Endothelial cell of umbilical vein (primary cell): Measurements from ENCODE around the gene TTYH3. TPM values are rescaled to one million over a fixed set of nuclear protein-coding genes. Genes with fewer than 3 reads are reported as not detected.

ENCODE experiments used
- BruUV-seq: library from RNA; stranded (reverse); fragments of 400-500 nt; replicated peaks from 2 replicates; lab custom pipeline; 2021; lab: Mats Ljungman, UMichigan
- CTCF ChIA-PET: fragments of 300-600, 350-600 bp; sonication (Branson Sonifier 250); formaldehyde crosslinking; loops from one replicate; lab custom pipeline; 2021; ENCODE audit warnings: antibody characterized with exemption, inconsistent platforms; lab: Charles Lee
- POLR2A ChIA-PET: fragments of 300-600, 350-600 bp; sonication (Branson Sonifier 250); formaldehyde crosslinking; loops from one replicate; lab custom pipeline; 2021; ENCODE audit warnings: antibody characterized with exemption, inconsistent platforms; lab: Charles Lee
- DNase-seq: peaks from one replicate; pipeline ENCODE4 v3.0.0-alpha.2; 2011; ENCODE audit warnings: low read depth, low spot score
- FAIRE-seq: peaks from 2 replicates; lab custom pipeline; 2011; peaks lifted over from hg19 to GRCh38; lab: Jason Lieb, UNC
- H2AFZ ChIP-seq: 2 replicates; pipeline ENCODE4 v1.6.0; 2012; ENCODE audit warnings: low read depth, low read length, control low read depth, inconsistent platforms
- H3K27ac ChIP-seq: 2 replicates; pipeline ENCODE4 v1.5.1; 2011; ENCODE audit warnings: low read depth, mild to moderate bottlenecking, control low read depth, low read length, moderate library complexity; ENCODE audit not compliant: insufficient read depth
- H3K27me3 ChIP-seq, 2 experiments: 2 replicates each; pipeline versions ENCODE4 v1.6.0 to v1.6.1; 2011; ENCODE audit warnings: low read length in 2 of 2, mixed read lengths in 1 of 2; ENCODE audit not compliant: control insufficient read depth in 2 of 2, insufficient read depth in 2 of 2
- H3K36me3 ChIP-seq, 2 experiments: 2 replicates in 1 of 2; 3 replicates in 1 of 2; pipeline ENCODE4 v1.5.1; 2011; ENCODE audit warnings: low read length in 2 of 2, mild to moderate bottlenecking in 1 of 2, moderate library complexity in 1 of 2; ENCODE audit not compliant: control insufficient read depth in 2 of 2, insufficient read depth in 2 of 2; ENCODE audit errors: extremely low read depth in 1 of 2
- H3K4me1 ChIP-seq: 3 replicates; pipeline ENCODE4 v1.5.1; 2011; ENCODE audit warnings: mild to moderate bottlenecking, low read length; ENCODE audit not compliant: control insufficient read depth, insufficient read depth; ENCODE audit errors: extremely low read depth
- H3K4me2 ChIP-seq: 2 replicates; pipeline ENCODE4 v1.6.1; 2011; ENCODE audit warnings: low read length, control low read depth, mixed read lengths; ENCODE audit not compliant: insufficient read depth
- H3K4me3 ChIP-seq, 3 experiments: fragments of 200-600 bp in 1 of 3; sonication (generic), shearing (Covaris generic) in 1 of 3; replicated peaks in 1 of 3; 2 replicates each; pipeline ENCODE4 v1.5.1; 2011 to 2016; ENCODE audit warnings: control low read depth in 3 of 3, low read length in 3 of 3, mild to moderate bottlenecking in 2 of 3, inconsistent platforms in 1 of 3, low read depth in 1 of 3, moderate library complexity in 1 of 3; ENCODE audit not compliant: insufficient read depth in 1 of 3
- H3K79me2 ChIP-seq: 2 replicates; pipeline ENCODE4 v1.6.0; 2012; ENCODE audit warnings: low read length, inconsistent platforms; ENCODE audit not compliant: control insufficient read depth, insufficient read depth
- H3K9ac ChIP-seq: replicated peaks from 2 replicates; pipeline ENCODE3; 2011; ENCODE audit warnings: low read length, control low read depth; ENCODE audit not compliant: insufficient read depth; ENCODE audit errors: extremely low read depth
- H3K9me1 ChIP-seq: replicated peaks from 3 replicates; pipeline ENCODE4 v1.6.0; 2011; ENCODE audit warnings: mild to moderate bottlenecking, low read length; ENCODE audit not compliant: control insufficient read depth, insufficient read depth; ENCODE audit errors: extremely low read depth
- H3K9me3 ChIP-seq: replicated peaks from 2 replicates; pipeline ENCODE4 v1.5.1; 2012; ENCODE audit warnings: low read length, inconsistent platforms; ENCODE audit not compliant: control insufficient read depth, insufficient read depth
- H4K20me1 ChIP-seq: replicated peaks from 2 replicates; pipeline ENCODE3; 2011; ENCODE audit warnings: mild to moderate bottlenecking, low read length; ENCODE audit not compliant: control insufficient read depth, insufficient read depth; ENCODE audit errors: extremely low read depth
- EZH2 ChIP-seq: IDR thresholded peaks from 2 replicates; pipeline ENCODE4 v1.6.1; 2012; ENCODE audit warnings: borderline replicate concordance, low read depth, mild to moderate bottlenecking, moderate library complexity, low read length, inconsistent platforms; ENCODE audit not compliant: severe bottlenecking
- FOS ChIP-seq: IDR thresholded peaks from 2 replicates; pipeline ENCODE4 v1.6.1; 2011; ENCODE audit warnings: mild to moderate bottlenecking, low read length, moderate library complexity, borderline replicate concordance; ENCODE audit not compliant: insufficient read depth
- GATA2 ChIP-seq: IDR thresholded peaks from 2 replicates; pipeline ENCODE4 v1.7.0; 2011; ENCODE audit warnings: low read depth, mild to moderate bottlenecking, moderate library complexity, mixed read lengths, low read length; ENCODE audit not compliant: insufficient read length, insufficient read depth
- JUN ChIP-seq: IDR thresholded peaks from 2 replicates; pipeline ENCODE4 v1.6.1; 2011; ENCODE audit warnings: borderline replicate concordance, low read depth; ENCODE audit not compliant: insufficient read length, insufficient read depth
- MYC ChIP-seq: IDR thresholded peaks from one replicate; pipeline ENCODE4 v1.6.1; 2011; ENCODE audit warnings: mild to moderate bottlenecking, low read depth, low read length
- POLR2A ChIP-seq: IDR thresholded peaks from 2 replicates; pipeline ENCODE4 v1.6.1; 2012; ENCODE audit warnings: low read depth, mild to moderate bottlenecking, control low read depth, low read length
- POLR2AphosphoS5 ChIP-seq: IDR thresholded peaks from 2 replicates; pipeline ENCODE4 v1.6.1; 2012; ENCODE audit warnings: low read depth, mild to moderate bottlenecking, control low read depth, low read length, moderate library complexity; ENCODE audit not compliant: insufficient read depth
- dilution Hi-C: fragments of 300-500 bp; cut with MboI; formaldehyde crosslinking; loops from one replicate; pipeline ENCODE4 v1.15.0; 2019; ENCODE audit warnings: low sequenced_read_pairs; ENCODE audit not compliant: extremely low pct_ligation_motif_present
- intact Hi-C: fragments of 100-400 bp; cut with micrococcal nuclease; formaldehyde crosslinking; loops from one replicate; pipeline ENCODE4 v1.10.0; 2022
- polyA plus RNA-seq, 4 experiments: library from polyadenylated mRNA; depleted of rRNA in 3 of 4; stranded (reverse) in 3 of 4; unstranded in 1 of 4; fragments of >200 nt; gene quantifications; 2 replicates each; pipeline versions ENCODE4 v1.2.1 to v1.2.3, GENCODE V29; 2011 to 2012; ENCODE audit warnings: missing spikeins in 1 of 4
- total RNA-seq: library from RNA; stranded (reverse); gene quantifications from 2 replicates; pipeline ENCODE4 v1.2.3, GENCODE V29; 2021
- TF ChIP-seq, protein P1 (sequence below): IDR thresholded peaks from 2 replicates; pipeline ENCODE4 v1.6.1; 2011; ENCODE audit not compliant: insufficient read depth, insufficient read length
- TF ChIP-seq, protein P2 (sequence below), 2 donors: IDR thresholded peaks; 1 replicate in 1 of 2; 2 replicates in 1 of 2; pipeline ENCODE4 v1.5.1; 2011; ENCODE audit warnings: low read length in 2 of 2, mild to moderate bottlenecking in 2 of 2, moderate library complexity in 2 of 2, control low read depth in 1 of 2, inconsistent platforms in 1 of 2, low read depth in 1 of 2; ENCODE audit not compliant: insufficient read depth in 1 of 2; ENCODE audit errors: extremely low read depth in 1 of 2

The TTYH3 gene
- total and polyA plus RNA-seq, 2 donors (not counting 3 experiments of a cell fraction or from before 2014, with no cell fraction given) = 143 to 280 TPM

DNA sequence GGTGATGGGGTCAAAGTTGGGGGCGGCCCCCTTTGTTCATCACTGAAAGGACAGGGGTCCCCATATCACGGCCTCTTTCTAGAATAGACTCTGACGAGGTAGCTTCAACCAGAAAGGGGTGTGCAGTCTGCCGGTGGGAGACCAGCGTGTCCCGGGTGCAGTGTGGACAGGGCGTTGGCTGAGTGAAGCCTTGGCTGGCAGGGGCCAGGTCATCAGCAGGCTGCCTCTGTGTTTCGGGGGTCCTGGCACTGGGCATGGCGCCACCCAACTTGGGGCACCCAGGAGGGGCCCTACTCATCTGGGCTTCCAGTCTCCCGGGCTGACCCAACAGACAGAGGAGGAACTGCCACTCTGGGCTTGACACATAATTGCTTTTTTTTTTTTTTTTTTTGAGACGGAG is 52.7 kb downstream of the TTYH3 start:
- POLR2A ChIA-PET = no interaction called here
- dilution Hi-C loops = no loop called here
- Histone ChIP-seq H3K9me1 (no peaks in the 10 kb centered on the region), H3K4me3 (no peak overlapping the region), H4K20me1 (no peaks in the 10 kb centered on the region), H3K27ac (no peak overlapping the region), H3K9me3 (no peaks in the 10 kb centered on the region), H3K27me3 (peaks cover 19 to 20% of the 10 kb centered on the region in 2 experiments), H3K79me2 (no peaks in the 10 kb centered on the region), H3K36me3 (no peaks in the 10 kb centered on the region), H3K4me1 (no peaks in the 10 kb centered on the region), H3K4me2 (no peak overlapping the region), H2AFZ (no peak overlapping the region), H3K9ac (no peak overlapping the region)
- BruUV-seq = no TSS peak
- no peak for FAIRE-seq
- no peak for DNase-seq
- no peak for TF ChIP-seq POLR2A
- intact Hi-C loops = no loop called here
- CTCF ChIA-PET = interaction anchor here (1.3 kb wide), 1 partner anchor 25 kb away, joined by 3 read pairs; no protein-coding TSS in a partner anchor

DNA sequence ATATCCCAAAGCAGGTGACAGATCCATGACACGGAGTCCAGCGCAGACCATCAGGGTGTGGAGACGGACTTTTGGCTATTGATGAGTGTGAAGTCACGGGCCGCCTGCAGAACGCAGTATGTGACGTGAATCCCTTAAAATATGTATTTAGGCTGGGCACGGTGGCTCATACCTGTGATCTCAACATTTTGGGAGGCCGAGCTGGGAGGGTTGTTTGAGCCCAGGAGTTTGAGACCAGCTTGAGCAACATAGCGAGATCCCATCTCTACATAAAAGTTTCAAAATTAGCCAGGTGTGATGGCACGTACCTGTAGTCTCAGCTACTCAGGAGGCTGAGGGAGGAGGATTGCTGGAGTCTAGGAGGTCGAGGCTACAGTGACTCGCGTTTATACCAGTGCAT is 54.3 kb downstream of the TTYH3 start:
- H3K4me2 ChIP-seq = no peak overlapping the region
- no peaks in the 10 kb centered on the region for H3K9me3 ChIP-seq
- TF ChIP-seq JUN (no peak), POLR2A (no peak), GATA2 (no peak), POLR2AphosphoS5 (no peak), MYC (no peak), EZH2 (no peak), FOS (no peak)
- TF ChIP-seq, protein P1, sequence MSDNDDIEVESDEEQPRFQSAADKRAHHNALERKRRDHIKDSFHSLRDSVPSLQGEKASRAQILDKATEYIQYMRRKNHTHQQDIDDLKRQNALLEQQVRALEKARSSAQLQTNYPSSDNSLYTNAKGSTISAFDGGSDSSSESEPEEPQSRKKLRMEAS = no peak
- TF ChIP-seq, protein P2, sequence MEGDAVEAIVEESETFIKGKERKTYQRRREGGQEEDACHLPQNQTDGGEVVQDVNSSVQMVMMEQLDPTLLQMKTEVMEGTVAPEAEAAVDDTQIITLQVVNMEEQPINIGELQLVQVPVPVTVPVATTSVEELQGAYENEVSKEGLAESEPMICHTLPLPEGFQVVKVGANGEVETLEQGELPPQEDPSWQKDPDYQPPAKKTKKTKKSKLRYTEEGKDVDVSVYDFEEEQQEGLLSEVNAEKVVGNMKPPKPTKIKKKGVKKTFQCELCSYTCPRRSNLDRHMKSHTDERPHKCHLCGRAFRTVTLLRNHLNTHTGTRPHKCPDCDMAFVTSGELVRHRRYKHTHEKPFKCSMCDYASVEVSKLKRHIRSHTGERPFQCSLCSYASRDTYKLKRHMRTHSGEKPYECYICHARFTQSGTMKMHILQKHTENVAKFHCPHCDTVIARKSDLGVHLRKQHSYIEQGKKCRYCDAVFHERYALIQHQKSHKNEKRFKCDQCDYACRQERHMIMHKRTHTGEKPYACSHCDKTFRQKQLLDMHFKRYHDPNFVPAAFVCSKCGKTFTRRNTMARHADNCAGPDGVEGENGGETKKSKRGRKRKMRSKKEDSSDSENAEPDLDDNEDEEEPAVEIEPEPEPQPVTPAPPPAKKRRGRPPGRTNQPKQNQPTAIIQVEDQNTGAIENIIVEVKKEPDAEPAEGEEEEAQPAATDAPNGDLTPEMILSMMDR (IDR thresholded peaks at IDR 0.05; ENCODE audit: extremely low read depth in 1 of 2, insufficient read depth in 1 of 2, low read depth in 1 of 2, low read length in 2 of 2) = no peak
- no peak overlapping the region for H3K27ac ChIP-seq
- no peak for FAIRE-seq
- no peak for DNase-seq
- BruUV-seq = no TSS peak
- H3K4me3 ChIP-seq = no peak overlapping the region
- no peak overlapping the region for H3K9ac ChIP-seq
- ChIA-PET CTCF (interaction anchor here (1.1 kb wide), 1 partner anchor 24 kb away, joined by 3 read pairs; no protein-coding TSS in a partner anchor), POLR2A (no interaction called here)
- no peaks in the 10 kb centered on the region for H3K9me1 ChIP-seq
- no peak overlapping the region for H2AFZ ChIP-seq
- H3K27me3 ChIP-seq = peaks cover 20 to 26% of the 10 kb centered on the region in 2 experiments
- dilution Hi-C loops = no loop called here
- H3K79me2 ChIP-seq = no peaks in the 10 kb centered on the region
- H3K36me3 ChIP-seq = no peaks in the 10 kb centered on the region
- no peaks in the 10 kb centered on the region for H4K20me1 ChIP-seq
- peaks cover 3% of the 10 kb centered on the region for H3K4me1 ChIP-seq
- intact Hi-C loops = no loop called here
